HG03571 (cell line): ENCODE measurements around the gene CDH23.

Experiments
- ATAC-seq: cut with Tn5 transposase; IDR thresholded peaks from one replicate; pipeline ENCODE4 v1.9.1; 2021; ENCODE audit not compliant: unreplicated experiment

Gene CDH23

DNA sequence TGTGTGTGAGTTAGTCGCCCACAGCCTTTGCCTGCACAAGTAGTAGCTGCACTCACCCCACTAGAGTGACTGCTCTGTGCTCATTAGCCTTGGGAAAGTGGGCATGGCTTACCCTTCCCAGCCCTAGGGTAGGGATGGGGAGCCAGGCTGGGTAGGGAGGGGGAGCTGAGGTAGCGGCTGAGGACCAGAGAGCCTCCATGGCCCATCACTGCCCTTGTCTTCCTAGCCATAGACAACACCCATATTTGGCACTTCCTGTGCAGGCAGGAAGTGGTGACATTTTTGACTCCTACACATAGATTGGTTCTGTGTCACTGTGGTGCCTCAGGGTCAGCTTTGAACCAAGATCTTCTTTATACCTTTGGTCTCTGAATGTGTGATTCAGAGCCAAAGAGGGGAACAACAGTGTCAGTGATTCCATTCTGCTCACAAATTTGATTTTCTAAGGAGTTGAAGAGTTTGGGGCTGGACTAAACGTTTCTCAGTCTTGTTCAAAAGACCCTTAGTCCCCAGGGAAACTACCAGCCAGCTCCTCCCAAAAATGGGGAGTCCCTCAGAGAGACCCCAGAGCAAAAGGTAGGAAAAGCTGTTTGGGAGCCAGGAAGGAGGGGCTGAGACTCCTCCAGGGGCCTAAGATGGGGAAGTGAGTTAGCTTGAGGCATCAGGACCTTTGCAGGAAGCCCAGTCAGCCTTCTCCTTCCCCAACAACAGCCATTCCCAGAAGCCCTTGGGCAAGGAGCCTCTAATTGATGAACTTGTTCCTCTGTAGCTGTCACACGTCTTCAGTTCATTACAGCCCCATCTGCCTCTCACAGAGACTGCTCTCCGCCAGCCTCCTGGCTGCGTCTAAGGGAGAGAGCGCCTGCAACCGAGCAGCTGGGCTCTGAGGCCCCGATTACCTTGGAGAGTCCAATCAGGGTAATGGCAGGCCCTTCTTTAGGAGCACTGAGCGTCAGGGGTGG is 135.0 kb downstream of the CDH23 start:
- no peak for ATAC-seq

- no peak for ATAC-seq
Measured at GRCh38 chr10:71532878-71533277, 136.2 kb downstream of the CDH23 start.

- ATAC-seq: no peak
Measured at GRCh38 chr10:71533936-71534335, 137.2 kb downstream of the CDH23 start.

- ATAC-seq: no peak
Measured at GRCh38 chr10:71534568-71535194, 138.0 kb downstream of the CDH23 start.

DNA sequence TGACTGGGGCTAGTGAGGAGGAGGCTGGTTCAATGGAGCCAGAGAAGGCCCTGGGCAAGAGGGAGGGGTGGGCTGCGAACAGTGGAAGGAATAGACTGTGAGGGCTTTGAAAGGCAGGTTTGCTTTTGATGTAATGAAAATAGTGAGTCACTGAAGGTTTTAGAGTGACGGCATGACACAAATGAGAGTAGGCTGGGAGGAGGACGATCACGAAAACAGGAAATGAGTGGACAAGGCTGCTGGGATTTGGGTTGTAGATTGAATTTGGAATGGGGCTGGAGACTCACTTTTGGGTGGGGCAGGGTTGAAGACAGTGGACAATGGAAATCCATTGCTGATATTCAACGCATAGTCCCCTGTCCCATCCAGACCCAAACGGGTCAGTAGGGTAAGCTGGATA is 139.6 kb downstream of the CDH23 start:
- ATAC-seq: no peak

- ATAC-seq: no peak
Measured at GRCh38 chr10:71537125-71537524, 140.4 kb downstream of the CDH23 start.

GRCh38 chr10:71537681-71538080 is 141.0 kb downstream of the CDH23 start:
- no peak for ATAC-seq

- no peak for ATAC-seq
Measured at GRCh38 chr10:71538608-71539260, 142.0 kb downstream of the CDH23 start.

GRCh38 chr10:71539442-71540118 is 142.9 kb downstream of the CDH23 start:
- no peak for ATAC-seq

GRCh38 chr10:71542478-71542877 is 145.8 kb downstream of the CDH23 start:
- no peak for ATAC-seq

DNA sequence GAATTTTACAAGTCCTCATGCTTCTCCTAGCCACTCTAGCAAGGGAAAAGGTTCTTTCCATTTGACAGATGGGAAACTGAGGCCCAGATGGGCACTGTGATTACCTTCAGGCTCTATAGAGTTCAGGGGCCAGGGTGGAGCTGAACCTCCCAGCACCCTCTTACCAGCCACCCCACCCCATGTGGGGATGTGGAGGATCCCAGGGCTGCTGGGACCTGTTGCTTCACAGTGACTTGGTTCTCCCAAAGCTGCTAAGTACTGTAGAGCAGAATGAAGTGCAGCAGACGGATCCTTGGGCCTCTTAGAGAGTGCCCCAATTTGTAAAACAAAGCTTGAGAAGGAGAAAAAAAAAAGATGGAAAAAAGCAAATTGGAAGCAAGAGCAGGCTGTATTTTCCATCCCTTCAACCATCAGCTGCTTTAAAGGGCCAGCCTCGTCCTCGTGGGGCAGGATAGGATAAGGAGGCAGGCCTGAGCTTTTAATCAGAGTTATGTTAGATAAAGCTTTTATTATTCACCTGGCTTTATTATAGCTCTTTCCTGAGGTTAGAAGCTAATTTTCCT is 147.0 kb downstream of the CDH23 start:
- ATAC-seq: no peak

DNA sequence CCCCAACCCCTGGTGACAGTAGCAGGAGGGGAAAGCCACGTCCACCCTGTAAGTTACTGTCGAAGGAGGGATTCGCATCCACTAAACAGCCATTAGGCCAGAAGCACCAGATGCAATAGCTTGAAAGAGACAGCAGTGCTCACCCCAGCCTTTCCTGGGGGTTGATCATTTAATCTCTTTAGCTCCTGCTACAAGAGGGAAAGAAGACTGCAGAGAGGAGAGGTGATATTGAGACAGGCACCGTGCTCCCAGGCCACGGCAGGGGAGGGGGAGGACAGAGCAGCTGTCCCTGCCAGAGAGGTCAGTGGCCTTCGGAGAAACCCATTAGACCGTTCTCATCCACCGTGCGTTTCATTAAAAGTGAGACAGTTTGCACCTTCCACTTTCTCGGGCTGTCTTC is 148.3 kb downstream of the CDH23 start:
- no peak for ATAC-seq

DNA sequence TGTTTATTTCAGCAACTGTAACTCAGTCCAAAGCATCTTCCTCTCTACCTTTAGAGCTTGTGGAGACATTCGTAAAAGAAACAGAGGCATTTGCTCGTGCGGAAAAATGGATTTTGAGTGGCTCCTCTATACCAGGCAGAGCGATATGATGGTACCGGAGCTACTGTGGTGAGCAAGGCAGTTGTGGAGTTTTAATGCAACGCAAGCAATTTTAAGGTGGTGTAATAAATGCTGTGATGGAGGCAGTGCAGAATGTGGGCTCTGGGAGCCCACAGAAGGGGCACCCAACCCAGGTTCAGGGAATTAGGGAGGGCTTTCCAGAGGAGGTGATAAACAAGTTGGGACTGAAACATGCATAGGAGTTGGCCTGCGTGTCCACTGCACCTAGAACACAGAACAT is 149.5 kb downstream of the CDH23 start:
- ATAC-seq: no peak

DNA sequence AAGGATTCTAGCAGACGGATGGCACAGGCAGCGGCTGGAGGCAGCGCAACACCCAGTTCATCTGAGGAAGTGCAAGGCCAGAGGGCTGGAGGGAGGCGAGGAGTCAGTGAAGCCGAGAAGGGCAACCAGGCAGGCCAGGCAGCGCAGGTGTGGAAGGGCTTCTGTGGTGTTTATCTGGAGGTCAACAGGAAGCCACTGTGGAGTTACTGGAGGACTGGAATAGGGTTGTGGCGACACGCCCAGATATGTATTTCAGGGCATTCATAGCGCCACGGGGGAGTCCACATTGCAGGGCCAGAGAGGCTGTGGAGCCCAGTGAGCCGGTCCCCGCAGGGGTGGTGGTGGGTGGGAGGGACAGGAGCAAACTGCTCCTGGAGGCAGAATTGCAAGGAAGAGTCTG is 150.6 kb downstream of the CDH23 start:
- no peak for ATAC-seq

GRCh38 chr10:71547876-71548846 is 151.4 kb downstream of the CDH23 start:
- ATAC-seq: no peak

DNA sequence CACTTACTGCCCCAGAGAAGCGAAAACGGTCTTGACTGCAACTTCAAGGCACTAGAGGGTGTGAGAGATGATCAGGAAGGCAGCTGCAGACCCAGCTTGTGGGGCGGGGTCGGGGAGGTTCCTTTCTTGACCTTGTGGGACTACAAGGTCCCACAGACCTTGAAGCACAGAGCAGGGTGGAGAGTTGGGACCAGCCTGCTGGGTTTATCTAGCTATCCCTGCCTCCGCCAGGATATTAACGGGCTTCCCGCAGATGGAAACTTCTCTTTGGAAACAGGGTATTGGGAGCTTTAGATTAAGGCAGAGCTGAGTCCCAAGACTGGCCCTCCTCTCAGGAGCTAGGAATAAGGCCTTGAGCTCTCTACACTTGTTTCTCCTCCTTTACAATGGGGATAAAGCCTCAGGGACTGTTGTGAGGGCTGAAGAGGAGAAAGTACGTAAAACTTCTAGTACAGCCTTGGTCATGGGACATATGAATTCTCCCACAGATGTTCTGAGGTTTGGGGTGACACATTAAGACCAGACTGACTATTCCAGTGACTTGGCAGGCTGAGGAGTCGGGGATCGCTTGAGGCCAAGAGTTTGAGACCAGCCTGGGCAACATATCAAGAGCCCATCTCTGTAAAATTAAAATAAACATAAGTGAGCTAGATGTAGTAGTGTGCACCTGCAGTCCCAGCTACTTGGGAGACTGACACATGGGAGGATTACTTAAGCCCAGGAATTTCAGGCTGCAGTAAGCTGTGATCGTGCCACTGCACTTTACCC is 153.2 kb downstream of the CDH23 start:
- no peak for ATAC-seq

DNA sequence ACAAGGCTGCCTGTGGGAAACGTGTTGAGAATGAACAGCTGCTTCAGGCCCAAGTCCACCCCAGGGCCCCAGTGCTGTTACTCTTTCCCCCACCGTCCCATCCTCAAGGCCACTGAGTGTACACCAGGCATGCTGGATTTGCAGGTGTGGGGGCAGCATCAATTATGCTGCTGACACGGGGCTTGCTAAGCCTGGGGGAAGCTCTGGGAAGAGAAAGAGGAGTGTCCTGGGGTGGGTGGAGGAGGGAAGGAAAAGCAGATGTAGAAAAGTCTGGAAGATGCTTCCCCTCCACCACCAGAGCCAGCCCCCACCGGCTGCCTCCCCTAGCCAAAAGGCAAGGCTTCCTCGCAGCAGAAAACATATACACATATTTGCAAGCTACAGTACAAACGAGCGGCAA is 153.9 kb downstream of the CDH23 start:
- no peak for ATAC-seq

DNA sequence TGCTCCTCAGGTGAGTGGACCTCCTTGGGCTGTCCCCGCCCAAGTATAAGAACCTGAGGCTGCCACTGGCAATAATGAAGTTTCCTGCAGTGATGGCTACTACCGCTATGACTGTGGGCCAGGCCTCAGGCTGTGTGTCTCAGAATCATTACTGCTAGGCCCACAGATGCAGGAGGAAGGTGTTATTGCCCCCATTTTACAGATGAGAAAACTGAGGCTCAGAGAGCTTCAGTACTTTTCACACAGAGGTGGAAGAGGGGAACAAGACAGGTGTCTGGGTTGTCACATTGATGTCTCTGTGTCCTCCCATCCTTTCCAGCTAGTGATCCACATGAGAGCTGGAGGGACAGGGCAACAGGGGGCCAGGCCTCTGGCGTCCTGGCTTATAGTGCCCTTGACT is 155.2 kb downstream of the CDH23 start:
- no peak for ATAC-seq

DNA sequence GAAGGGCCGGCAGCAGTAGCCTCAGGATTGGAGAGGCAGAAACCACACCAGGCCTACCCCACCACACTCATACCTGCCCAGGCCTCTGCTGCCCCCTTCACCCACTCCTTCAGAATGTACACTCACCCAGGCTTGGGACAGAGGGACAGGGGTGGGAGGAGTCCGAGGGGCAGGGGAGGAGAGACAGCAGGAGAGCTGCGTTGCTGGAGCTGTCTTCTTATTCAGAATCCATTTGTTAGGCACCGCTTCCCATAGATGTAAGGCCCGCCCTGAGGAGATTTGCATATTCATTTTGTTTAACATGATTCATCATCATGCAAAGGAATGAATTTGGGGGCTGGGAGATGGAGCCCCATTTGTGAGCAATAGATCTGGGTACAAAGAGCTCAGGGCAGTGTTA is 156.7 kb downstream of the CDH23 start:
- ATAC-seq: no peak
